ENCODE measurements around the gene ABCB8. TPM values are rescaled to one million over a fixed set of nuclear protein-coding genes. Genes with fewer than 3 reads are reported as not detected.
A peak's percentile ranks its signal among the peaks of the same experiment; 100 is the strongest.

ABCB8 gene
- total and polyA plus RNA-seq, 9 donors = 6.1 to 45.2 (median 26.3) TPM

DNA sequence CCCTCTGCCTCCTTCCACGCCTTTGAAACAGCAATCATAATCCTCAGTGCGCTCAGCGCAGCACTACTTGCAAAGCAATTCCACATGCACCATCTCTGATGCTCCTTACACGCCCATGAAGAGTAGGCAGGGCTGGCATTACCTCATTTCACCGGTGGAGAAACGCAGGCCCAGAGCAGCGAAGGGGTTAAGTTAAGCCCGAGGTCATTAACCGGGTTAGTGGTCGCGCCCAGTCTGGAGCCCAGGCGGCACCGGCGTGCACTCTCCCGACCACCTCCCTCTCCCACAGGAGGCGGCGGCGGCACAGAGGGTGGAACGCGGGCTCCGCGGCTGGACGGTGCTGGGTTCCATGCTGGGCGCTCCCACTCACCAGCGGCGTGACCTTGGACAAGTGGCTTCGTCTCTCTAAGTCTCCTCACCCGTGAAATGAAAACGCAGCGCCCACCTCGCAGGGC, 51.8 kb downstream of the ABCB8 start:
- intact Hi-C loops (cut with DNase I) = no loop called here
- 1% methylated on average over 25 to 31 of the region's 31 CpGs for WGBS, 3 donors
- H3K9me3 ChIP-seq = no peaks in the 10 kb centered on the region
- peak overlapping the region; percentile 85 to 88 for H3K27ac ChIP-seq
- peaks cover 25% of the 10 kb centered on the region for H3K4me1 ChIP-seq (ENCODE audit: insufficient read depth)
- peak overlapping the region; percentile 78 for H3K4me3 ChIP-seq
- no peaks in the 10 kb centered on the region for H3K27me3 ChIP-seq
- no peaks in the 10 kb centered on the region for H3K36me3 ChIP-seq
- TF ChIP-seq POLR2A (IDR thresholded peaks at IDR 0.05) = no peak
- TF ChIP-seq, protein P1, sequence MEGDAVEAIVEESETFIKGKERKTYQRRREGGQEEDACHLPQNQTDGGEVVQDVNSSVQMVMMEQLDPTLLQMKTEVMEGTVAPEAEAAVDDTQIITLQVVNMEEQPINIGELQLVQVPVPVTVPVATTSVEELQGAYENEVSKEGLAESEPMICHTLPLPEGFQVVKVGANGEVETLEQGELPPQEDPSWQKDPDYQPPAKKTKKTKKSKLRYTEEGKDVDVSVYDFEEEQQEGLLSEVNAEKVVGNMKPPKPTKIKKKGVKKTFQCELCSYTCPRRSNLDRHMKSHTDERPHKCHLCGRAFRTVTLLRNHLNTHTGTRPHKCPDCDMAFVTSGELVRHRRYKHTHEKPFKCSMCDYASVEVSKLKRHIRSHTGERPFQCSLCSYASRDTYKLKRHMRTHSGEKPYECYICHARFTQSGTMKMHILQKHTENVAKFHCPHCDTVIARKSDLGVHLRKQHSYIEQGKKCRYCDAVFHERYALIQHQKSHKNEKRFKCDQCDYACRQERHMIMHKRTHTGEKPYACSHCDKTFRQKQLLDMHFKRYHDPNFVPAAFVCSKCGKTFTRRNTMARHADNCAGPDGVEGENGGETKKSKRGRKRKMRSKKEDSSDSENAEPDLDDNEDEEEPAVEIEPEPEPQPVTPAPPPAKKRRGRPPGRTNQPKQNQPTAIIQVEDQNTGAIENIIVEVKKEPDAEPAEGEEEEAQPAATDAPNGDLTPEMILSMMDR (IDR thresholded peaks at IDR 0.05) = no peak
- no peak for TF ChIP-seq EP300 (IDR thresholded peaks at IDR 0.05)
- DNase-seq = peak in 1 of 5 donors; percentile 38

DNA sequence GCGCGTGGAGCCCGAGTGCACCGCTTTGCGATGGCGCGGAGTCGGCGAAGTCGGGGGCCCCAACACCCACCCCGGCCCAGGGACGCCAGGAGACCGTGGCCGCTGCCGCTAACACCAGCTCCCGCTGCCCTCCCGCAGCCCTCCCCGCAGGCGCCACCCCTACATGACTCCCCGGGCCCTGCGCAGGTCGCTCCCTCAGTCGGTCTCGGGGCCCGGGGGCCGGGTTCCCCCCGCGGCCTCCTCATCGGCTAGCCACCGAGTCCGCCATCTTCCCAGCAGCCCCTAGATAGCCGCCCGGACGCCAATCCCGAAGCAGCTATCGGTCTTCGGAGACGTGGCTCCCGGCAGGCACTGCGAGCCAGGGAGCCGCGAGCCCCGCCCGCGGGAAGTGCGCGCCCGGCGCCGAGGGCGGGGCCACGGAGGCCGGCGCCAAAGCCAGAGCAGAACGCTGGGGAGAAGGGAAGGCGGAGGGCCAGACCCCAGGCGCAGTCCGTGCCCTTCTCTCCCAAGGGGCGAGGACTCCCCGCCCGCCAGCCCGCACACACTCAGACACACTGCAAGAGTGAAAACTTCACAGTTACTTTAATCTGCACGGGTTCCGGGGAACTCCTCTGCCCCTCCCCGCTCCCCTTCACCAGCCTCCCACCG, 52.4 kb downstream of the ABCB8 start, which contains the start of gene FASTK:
FASTK (minus strand) TSS at position 288 of the 648 bp plus-strand sequence; CDS start at position 245, 43 bp downstream.
- DNase-seq = peak; percentile 88 to 92 (median 90)
- H3K27ac ChIP-seq = peak within 1 kb of the TSS; percentile 85 to 88
- peak within 1 kb of the TSS; percentile 78 for H3K4me3 ChIP-seq
- no peaks in the 10 kb centered on the region for H3K9me3 ChIP-seq
- 1% methylated on average over 61 to 66 of the region's 66 CpGs for WGBS, 3 donors
- H3K27me3 ChIP-seq = no peaks in the 10 kb centered on the region
- TF ChIP-seq EP300 (IDR thresholded peaks at IDR 0.05) (no peak), POLR2A (IDR thresholded peaks at IDR 0.05) (peak; percentile 44)
- TF ChIP-seq, protein P1 (IDR thresholded peaks at IDR 0.05) = peak in 1 of 3 donors; percentile 10
- peaks cover 28% of the 10 kb centered on the region for H3K4me1 ChIP-seq (ENCODE audit: insufficient read depth)
- intact Hi-C loops (cut with DNase I) = no loop called here
- no peaks in the 10 kb centered on the region for H3K36me3 ChIP-seq

DNA sequence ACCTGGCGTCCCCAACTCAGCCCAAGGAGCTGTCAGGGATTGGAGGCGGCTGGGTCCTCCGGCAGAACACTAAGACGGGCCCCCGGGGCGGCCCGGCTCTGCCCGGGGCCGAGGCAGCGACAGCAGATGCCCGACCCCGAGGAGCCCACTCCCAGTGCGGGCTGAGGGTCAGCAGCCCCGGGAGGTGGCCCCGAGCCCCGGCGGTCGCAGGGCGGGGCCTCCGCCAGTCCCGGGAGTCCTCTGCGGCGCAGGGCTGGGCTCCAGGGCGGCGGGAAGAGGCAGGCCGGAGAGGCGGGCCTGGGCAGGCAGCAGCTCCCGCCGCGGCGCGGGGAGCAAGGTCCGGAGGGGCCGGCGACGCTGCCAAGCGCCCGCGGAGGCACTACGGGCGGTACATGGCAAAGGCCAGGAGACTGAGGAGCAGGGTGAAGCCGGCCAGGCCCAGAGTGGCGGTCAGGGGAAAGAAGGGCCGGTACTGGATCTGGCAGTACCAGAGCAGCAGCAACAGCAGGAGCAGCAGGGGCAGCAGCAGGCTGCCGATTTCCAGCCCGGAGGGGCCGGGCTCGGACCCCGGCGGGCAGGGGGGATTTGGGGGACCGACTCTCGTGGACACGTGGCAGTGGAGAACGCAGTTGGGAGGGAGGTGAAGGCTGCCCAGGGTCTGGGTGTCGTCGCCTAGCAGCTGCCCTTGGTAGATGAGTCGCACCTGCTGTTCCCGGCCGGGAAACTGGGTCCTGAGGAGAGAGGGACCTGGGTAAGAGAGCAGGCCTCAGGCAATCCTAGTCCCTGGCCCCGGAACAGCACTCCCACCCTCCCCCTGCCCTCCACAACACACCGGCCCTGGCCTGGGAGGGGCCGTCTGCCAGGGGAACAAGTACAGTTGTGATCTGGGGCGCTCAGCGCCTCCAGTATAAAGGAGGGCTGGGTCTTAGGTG, 53.2 kb downstream of the ABCB8 start:
- intact Hi-C loops (cut with DNase I) = loop anchor here in 1 of 4 donors (2.0 kb wide), 1 partner anchor 21 kb away; no protein-coding TSS in a partner anchor
- 17 to 21% (median 20%) methylated on average over 53 to 64 of the region's 64 CpGs for WGBS, 3 donors
- peak in 4 of 5 donors; percentile 37 to 69 (median 59) for DNase-seq
- Histone ChIP-seq H3K36me3 (no peaks in the 10 kb centered on the region), H3K27ac (peak overlapping the region; percentile 85 to 88), H3K27me3 (no peaks in the 10 kb centered on the region), H3K4me3 (peak overlapping the region; percentile 78), H3K4me1 (ENCODE audit: insufficient read depth) (peaks cover 28% of the 10 kb centered on the region), H3K9me3 (no peaks in the 10 kb centered on the region)
- TF ChIP-seq EP300 (IDR thresholded peaks at IDR 0.05) (no peak), POLR2A (IDR thresholded peaks at IDR 0.05) (no peak)
- TF ChIP-seq, protein P1 (IDR thresholded peaks at IDR 0.05) = no peak
